PC-9 (cell line): Measurements from ENCODE around the gene EXOC2.

Experiments
- CTCF ChIP-seq: fragments of 200-600 bp; sonication (generic); conservative IDR thresholded peaks from 2 replicates; pipeline ENCODE4 v1.6.1; 2017; ENCODE audit warnings: mixed run types, antibody characterized with exemption, mild to moderate bottlenecking, moderate library complexity
- EZH2 ChIP-seq: fragments of 200-600 bp; sonication (generic); IDR thresholded peaks from 2 replicates; pipeline ENCODE4 v1.8.0; 2017; ENCODE audit warnings: antibody characterized with exemption, low read depth

- no peak for TF ChIP-seq EZH2
- TF ChIP-seq CTCF = no peak
Observed at GRCh38 chr6:520820-521219, 172.1 kb downstream of the EXOC2 start.
